ENCODE data around the gene STK17B. TPM values are rescaled to one million over a fixed set of nuclear protein-coding genes. Genes with fewer than 3 reads are reported as not detected.

The STK17B gene
- total RNA-seq, 1 donor from 2014 or later: 66.9 TPM

GRCh38 chr2:196136151-196136550 is 35.2 kb downstream of the STK17B start:
- Histone ChIP-seq H3K27ac (no peak overlapping the region), H3K27me3 (no peaks in the 10 kb centered on the region), H3K36me3 (peaks cover 60% of the 10 kb centered on the region), H3K4me3 (no peak overlapping the region), H3K9me3 (peaks cover 23% of the 10 kb centered on the region), H3K4me1 (no peaks in the 10 kb centered on the region)
- TF ChIP-seq CTCF (IDR thresholded peaks at IDR 0.05): no peak
- DNase-seq (no peak), ATAC-seq (no peak)
- intact Hi-C loops (cut with DNase I): no loop called here

GRCh38 chr2:196131949-196132925 is 39.1 kb downstream of the STK17B start:
- DNase-seq (no peak), ATAC-seq (peak; percentile 25)
- Histone ChIP-seq H3K27me3 (no peaks in the 10 kb centered on the region), H3K27ac (no peak overlapping the region), H3K9me3 (peaks cover 35% of the 10 kb centered on the region), H3K4me3 (no peak overlapping the region), H3K4me1 (no peaks in the 10 kb centered on the region), H3K36me3 (peaks cover 20% of the 10 kb centered on the region)
- TF ChIP-seq CTCF (IDR thresholded peaks at IDR 0.05): no peak
- intact Hi-C loops (cut with DNase I): no loop called here

DNA sequence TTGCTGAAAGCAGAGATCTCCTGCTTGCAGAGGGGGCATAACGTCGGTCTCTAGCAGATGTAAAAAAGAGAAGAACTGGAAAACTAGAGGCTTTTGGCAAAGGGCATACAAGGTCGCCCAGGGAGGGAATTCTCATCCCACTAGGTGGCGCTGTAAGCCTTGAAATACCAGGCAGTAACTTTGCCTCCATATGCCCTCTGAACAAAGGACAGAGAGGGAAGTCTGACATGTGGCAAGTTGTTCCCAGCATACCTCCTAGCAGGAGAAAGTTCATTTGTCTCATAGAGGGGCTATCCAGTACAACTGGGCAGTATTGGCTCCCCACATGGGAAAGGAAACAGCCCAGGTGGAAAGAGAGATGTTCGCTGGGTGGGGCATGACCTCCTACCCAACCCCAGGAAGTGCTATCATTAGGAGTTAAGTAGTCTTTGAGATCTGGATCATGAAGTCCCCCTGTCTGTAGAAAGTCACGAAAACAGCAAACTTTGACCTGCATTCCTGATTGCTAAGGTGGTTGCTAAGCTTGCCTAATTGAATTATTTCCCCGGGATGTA is 39.9 kb downstream of the STK17B start:
- DNase-seq (no peak), ATAC-seq (peak; percentile 94)
- Histone ChIP-seq H3K36me3 (peaks cover 13% of the 10 kb centered on the region), H3K9me3 (peaks cover 35% of the 10 kb centered on the region), H3K27me3 (no peaks in the 10 kb centered on the region), H3K27ac (no peak overlapping the region), H3K4me3 (no peak overlapping the region), H3K4me1 (no peaks in the 10 kb centered on the region)
- TF ChIP-seq CTCF (IDR thresholded peaks at IDR 0.05): peak; percentile 55
- intact Hi-C loops (cut with DNase I): no loop called here

DNA sequence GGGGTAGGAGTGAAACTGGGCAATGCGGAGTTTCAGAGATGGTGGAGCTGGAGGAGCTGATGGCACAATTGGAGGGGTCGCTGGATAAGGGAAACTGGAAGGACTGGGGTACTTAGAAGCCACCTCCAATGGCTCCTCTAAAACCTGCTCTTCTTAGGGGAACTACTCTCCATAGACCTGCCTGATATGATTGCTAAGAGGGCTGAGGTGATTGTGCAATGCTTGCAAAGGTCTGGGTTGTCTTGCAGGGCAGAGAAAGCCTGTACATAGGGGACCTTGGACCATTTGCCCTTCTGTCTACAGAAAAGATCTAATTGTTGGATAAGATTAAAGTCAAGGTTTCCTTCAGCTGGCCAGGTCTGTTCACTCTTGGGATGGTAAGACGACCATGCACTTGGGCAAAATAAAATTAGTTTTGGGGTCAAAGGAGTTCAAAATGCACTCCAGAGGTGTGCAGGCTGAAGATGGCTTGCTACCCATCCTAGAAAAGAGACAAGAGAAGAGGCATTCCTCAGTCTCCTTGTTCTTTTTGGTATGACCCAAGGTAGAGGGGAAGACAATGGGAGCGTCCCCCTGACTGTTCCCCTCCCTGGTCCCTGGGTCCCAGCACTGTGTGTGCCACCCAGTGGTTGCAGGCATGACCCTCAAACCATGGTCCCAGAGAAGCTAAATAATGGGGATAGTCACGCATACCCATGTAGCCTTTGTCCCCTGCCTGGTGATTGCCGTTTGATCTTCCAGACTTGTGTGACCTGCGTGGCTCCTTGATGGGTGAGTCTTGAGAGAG is 41.1 kb downstream of the STK17B start:
- peaks cover 35% of the 10 kb centered on the region for H3K9me3 ChIP-seq
- H3K4me3 ChIP-seq: no peak overlapping the region
- no peaks in the 10 kb centered on the region for H3K27me3 ChIP-seq
- intact Hi-C loops (cut with DNase I): no loop called here
- DNase-seq (no peak), ATAC-seq (peak; percentile 27)
- TF ChIP-seq CTCF (IDR thresholded peaks at IDR 0.05): no peak
- no peak overlapping the region for H3K27ac ChIP-seq
- H3K4me1 ChIP-seq: no peaks in the 10 kb centered on the region
- H3K36me3 ChIP-seq: peaks cover under 1% of the 10 kb centered on the region

DNA sequence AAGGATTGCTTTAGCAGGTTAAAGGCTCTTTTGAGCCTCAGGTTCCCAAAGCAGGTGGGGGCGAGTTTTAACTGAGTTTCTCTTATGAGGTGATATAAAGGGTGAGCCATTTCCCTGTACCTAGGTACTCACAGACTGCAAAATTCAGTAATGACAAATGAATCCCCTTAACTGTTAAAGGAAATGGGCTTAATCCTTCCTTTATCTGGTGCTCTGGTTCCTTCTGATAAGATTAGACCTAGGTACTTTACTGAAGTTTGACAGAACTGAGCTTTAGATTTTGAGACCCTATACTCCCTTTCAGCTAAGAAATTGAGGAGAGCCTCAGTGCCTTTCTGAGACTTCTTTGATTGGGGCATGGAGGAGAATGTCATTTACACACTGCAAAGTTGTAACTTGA is 42.6 kb downstream of the STK17B start:
- no peak overlapping the region for H3K4me3 ChIP-seq
- intact Hi-C loops (cut with DNase I): no loop called here
- no peaks in the 10 kb centered on the region for H3K27me3 ChIP-seq
- DNase-seq: no peak
- H3K4me1 ChIP-seq: no peaks in the 10 kb centered on the region
- no peak for TF ChIP-seq CTCF (IDR thresholded peaks at IDR 0.05)
- H3K27ac ChIP-seq: no peak overlapping the region
- H3K9me3 ChIP-seq: peaks cover 35% of the 10 kb centered on the region
- no peak for ATAC-seq
- H3K36me3 ChIP-seq: no peaks in the 10 kb centered on the region
